CMK (cell line): ENCODE data around the gene AGTRAP.

Experiments
- DNase-seq: peaks from one replicate; pipeline ENCODE4 v3.0.0-alpha.2; 2010; ENCODE audit warnings: low read depth

The AGTRAP gene

DNA sequence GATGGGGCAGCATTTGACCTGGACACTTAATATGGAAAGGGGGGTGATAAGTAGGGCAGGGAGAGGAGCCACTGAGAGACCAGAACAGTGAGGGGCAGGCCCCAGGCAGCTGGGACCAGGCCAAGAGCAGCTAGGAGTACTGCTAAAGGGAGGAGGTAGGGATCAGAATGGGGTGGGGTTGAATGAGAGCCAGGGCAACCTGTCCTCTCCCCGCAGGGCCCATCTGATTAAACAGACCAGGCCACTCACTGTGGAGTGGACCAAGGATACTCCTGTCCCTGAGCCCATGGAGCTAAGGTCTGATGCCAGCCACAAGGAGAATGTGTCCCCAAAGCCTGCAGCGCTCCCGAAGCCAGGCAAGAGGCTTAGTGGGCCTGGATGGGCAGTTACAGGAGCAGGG is 28.2 kb downstream of the AGTRAP start:
- no peak for DNase-seq

DNA sequence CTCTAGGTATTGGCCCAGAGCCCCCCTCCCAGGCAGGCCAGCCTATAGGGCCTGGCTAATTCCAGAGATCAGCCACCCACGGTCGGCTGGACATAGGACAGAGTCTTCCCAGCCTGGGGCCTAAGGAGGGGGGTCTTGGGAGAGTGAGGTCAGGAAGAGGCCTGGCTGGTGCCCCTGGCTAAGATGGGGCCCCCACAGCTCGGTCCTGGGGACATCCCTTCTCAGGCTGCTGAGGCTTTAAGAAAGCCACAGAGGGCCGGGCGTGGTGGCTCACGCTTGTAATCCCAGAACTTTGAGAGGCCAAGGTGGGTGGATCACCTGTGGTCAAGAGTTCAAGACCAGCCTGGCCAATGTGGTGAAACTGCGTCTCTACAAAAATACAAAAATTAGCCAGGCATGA is 28.6 kb downstream of the AGTRAP start:
- no peak for DNase-seq

DNA sequence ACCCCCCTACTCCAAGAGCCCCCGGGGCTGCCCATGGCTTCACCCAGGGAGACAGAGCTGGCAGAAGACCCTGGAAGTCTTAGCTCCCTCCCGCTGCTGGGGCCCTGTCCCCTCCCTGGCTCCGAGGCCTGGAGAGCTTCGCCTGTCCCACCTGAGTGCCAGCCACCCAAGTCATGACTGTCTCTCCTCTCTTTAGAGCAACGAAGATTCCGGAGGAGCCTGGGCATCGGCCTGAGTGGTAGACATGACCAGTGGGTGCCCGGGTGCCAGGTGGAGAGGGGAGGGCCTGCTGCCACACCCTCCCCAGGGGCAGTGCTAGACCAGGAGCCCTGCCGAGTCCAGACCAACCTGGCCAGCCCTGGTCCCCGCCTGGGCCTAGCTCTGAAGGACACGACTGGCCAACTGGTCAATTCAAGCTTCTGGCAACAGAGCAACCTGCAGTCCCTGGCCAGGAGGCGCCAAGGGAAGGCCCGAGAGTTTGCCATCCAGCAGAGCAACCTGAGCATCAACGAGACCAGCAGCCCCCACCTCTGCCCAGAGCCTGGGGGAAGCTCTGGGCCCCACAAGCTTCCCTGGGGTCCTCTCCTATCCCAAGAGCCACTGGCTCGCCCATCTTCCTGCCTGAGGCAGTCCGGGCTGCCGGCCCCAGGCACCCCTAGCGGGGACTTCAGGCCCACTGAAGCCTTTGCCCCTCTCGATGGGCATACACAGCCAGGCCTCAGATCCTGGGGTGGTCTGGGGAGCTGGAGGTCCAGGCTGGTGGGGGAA is 29.9 kb downstream of the AGTRAP start:
- DNase-seq, result no peak

- no peak for DNase-seq
Observed at GRCh38 chr1:11766429-11766776, 30.5 kb downstream of the AGTRAP start.

DNA sequence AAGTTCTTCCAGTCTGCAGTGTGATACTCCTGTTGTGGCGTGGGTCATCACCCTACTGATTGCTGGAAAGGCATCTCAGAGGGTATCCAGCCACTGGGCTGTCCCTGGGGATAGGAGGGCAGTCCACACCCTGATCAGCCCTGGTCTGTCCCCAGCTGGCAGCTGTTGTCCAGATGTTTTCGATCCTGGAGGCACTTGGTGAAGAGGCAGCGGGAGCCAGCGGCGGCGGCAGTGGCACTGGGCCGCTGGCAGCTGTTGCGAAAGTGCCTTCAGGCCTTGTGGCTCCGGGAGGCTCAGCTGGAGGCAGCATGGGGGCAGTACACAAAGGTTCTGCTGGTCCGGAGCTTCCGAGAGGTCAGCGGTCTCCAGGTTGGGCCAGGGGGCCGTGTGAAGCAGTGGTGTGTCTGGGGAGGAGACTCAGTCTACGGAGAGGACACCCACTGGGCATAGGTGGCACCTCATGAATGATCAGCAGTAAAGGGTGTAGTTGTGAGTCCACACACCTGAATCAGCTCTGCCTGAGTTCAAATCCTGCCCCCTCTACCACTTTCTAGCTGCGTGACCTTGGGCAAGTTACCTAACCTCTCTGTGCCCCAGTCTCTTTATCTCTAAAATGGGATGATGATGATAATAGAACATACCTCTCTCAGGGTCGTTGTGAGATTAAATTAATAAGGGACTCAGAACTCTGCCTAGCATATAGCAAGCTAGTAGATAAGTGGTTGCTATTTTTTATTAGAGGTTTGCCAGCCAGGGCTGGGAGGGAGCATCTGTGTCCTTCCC is 32.2 kb downstream of the AGTRAP start:
- no peak for DNase-seq

GRCh38 chr1:11768821-11769220 is 32.9 kb downstream of the AGTRAP start:
- DNase-seq, result no peak

- no peak for DNase-seq
Observed at GRCh38 chr1:11769274-11769673, 33.3 kb downstream of the AGTRAP start.

DNA sequence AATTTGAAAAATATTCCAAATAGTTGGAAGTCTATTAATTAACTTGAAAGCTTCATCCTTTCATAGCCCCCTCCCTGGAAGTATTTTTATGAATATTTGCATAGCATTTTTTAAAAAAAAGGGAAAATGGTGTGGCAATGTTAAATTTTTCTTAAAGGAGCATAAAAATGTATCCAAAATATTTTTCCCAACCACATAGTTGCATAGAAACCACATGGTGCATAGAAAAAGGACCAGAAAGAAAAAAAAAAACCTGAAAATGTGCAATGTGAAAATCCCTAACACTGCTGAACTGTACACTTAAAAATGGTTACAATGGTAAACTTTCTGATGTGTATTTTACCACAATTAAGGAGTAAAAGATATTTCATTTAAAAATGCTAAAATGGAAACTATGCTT is 34.1 kb downstream of the AGTRAP start:
- DNase-seq, result no peak

DNA sequence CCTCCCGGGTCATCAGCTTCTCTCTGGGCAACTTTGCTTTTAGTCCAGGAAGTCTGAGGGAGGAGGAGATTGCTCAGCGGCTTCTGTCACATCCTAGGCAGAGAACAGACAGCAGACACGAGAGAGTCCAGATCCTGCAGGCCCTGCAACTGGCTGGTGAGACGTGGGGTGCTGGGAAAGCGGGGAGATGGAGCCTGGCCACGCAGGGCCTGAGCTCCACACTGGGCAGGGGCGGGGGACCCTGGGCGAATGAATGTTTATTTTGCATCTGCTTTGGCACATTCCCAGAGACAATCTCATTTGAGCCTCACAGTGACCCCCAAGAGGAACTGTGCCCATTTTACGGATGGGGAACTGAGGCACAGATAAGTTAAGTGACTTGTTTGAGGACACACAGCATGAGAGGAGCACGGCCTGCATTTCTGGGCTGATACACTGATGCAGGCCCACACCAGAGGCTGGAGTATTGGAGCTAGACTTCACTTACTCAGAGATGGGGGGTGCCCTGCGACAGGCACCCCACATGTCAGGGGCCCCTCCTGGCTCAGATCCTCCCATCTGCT is 35.6 kb downstream of the AGTRAP start:
- no peak for DNase-seq

GRCh38 chr1:11772458-11772857 is 36.5 kb downstream of the AGTRAP start:
- no peak for DNase-seq

DNA sequence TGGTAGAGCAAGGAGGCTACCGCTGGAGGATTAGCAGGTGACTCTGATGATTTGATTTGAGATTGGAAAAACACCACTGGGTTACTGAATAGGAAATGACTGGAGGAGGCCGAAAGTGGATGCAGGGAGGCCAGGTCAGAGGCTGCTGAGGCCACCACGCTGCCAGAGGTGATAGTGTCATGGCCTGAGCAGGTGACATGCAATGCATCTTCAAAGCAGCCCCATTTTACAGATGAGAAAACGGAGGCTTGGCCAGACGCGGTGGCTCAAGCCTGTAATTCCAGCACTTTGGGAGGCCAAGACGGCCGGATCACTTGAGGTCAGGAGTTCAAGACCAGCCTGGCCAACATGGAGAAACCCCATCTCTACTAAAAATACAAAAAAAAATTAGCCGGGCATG is 38.8 kb downstream of the AGTRAP start:
- no peak for DNase-seq

DNA sequence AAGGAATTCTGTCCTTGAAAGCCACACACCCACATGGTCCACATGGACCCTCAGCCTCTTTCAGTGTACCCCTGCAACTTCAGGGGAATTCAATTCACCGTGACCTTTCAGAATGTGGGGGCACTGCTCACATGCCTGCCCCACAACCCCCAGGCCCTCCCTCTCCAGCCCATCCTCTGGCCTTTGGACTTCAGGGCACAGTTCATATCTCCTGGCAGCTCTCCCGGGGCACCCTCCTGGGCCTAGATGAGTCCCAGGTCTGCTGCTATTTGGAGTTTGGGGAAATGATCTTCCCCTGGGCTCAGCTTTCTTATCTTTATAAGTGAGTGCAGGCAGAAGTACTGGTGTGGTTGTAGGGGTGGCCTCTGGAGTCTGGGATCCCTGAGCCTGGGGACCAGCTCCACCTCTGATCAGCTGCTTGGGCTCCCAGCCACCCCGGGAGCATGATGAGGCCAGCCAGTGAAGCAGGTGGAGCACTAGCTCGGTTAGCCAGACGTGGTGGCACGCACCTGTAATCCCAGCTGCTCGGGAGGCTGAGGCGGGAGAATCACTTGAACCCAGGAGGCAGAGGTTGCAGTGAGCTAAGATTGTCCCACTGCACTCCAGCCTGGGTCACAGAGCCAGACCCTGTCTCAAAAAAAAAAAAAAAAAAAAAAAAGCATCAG is 41.9 kb downstream of the AGTRAP start:
- no peak for DNase-seq

GRCh38 chr1:11778336-11778735 is 42.4 kb downstream of the AGTRAP start:
- no peak for DNase-seq

- DNase-seq, result no peak
Observed at GRCh38 chr1:11778844-11779623, 43.1 kb downstream of the AGTRAP start.

DNA sequence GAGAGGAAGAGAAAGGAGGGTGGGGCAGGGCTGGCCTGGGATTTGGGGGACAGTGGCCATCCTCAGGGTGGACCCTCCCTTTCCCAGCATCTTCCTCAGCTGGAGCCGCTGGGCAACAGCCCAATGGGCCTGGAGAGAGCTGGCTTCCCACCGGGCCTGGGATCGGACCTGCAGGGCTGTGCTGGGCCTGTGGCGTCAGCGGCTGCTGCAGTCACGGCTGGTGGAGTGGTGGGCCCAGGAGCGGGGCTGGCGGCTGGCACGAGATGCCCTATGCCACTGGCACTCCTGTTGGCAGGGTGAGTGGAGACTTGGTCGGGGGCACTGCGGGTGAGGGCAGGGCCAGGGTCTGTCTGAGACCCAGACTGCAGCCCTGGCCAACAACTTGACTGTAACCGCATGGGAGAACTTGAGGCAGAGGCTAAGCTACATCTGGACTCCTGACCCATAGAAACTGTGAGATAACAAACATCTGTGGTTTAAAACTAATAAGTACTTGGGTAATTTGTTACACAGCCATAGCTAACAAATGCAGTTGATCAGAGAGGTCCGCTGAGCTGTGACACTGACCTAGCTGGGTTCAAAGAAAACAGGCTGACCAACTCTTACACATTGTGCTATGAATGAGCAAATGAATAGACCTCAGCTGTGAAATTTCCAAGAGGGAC is 43.9 kb downstream of the AGTRAP start:
- no peak for DNase-seq

DNA sequence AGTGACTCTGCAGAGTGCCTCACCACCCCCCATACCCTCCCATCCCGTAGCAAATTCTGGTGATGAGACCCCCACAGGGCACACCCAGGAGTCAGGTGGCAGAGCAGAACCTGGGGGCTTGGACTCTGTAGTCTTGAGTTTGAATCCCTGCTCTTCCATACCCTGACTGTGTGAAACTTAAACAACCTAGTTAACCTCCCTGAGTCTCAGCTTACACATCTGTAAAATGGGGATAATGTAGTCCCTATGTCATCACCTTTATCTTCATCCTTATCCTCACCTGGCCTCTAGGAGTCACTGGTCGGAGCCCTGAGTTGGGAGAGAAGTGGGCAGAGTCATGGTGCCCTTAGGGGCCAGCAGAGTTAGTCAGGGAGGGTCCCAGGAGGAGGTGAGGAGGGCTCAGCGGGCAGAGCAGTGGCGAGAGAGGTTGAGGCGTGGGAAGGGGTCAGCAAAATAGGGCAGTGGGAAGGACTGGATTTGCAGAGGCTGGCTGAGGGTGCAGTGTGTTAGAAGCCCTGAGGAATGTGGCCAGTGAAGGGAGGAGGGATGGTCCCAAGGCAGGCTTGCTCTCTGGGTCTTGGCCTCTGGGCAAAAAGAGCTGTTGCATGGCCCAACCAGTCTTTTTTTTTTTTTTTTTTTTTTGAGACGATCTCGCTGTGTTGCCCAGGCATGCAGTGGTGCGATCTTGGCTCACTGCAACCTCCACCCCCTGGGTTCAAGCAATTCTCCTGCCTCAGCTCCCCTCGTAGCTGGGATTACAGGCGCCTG is 44.6 kb downstream of the AGTRAP start:
- DNase-seq, result no peak

DNA sequence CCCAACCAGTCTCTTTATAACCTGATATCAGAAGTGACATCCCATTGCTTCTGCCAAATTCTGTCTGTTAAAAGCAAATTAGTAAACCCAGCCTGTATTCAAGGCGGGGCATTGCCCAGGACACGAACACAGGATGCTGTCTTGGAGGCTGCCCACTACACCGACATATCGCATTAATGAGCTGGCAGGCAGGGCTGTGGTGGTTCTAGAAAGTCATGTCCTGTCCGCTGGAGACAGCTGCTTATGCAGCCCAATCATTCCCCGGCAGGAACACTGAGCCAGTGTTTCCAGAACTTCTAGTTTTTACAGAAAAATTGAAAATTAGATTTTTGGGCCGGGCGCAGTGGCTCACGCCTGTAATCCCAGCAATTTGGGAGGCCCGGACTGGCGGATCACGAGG is 45.4 kb downstream of the AGTRAP start:
- no peak for DNase-seq

GRCh38 chr1:11782127-11782708 is 46.3 kb downstream of the AGTRAP start:
- DNase-seq, result no peak

DNA sequence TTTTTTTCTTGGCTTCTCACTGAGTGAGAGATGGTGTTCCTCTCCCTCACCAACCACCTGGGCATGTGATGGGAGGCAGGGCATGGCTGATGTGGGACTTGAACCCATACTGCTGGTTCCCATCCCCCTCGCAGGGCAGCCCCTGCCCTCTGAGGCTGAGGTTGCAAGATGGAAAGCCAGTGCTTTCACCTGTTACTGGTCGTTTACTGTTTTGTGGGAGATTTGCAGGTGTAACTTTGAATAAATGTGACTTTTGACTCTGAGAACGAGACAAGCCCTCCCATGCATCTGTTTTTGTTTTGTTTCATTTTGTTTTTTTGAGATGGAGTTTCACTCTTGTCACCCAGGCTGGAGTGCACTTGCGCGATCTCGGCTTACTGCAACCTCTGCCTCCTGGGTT is 47.6 kb downstream of the AGTRAP start:
- DNase-seq, result no peak

GRCh38 chr1:11784256-11784992 is 48.5 kb downstream of the AGTRAP start:
- DNase-seq, result no peak
